SK-N-SH (cell line): ENCODE results near the gene RAB3C. TPM values are rescaled to one million over a fixed set of nuclear protein-coding genes. Genes with fewer than 3 reads are reported as not detected.

Experiments used
- CTCF ChIA-PET: fragments of 300-600, 350-600 bp; formaldehyde crosslinking; extraction: SDS; loops from one replicate; lab custom pipeline; 2021; lab: Yijun Ruan, JAX
- POLR2A ChIA-PET: fragments of 350-600 bp; sonication (Branson Sonifier 250); formaldehyde crosslinking; extraction: SDS; loops from one replicate; lab custom pipeline; 2020; ENCODE audit warnings: antibody characterized with exemption, inconsistent platforms; lab: Yijun Ruan, JAX
- DNase-seq: peaks from one replicate; pipeline ENCODE4 v3.0.0; 2012
- H2AFZ ChIP-seq: fragments of 200-600 bp; sonication (generic); 2 replicates; pipeline ENCODE4 v1.8.1; 2016; ENCODE audit warnings: antibody characterized with exemption, mild to moderate bottlenecking, low read depth
- H3F3A ChIP-seq: fragments of 200-600 bp; sonication (generic); replicated peaks from 2 replicates; pipeline ENCODE3; 2016; ENCODE audit warnings: antibody characterized with exemption, mild to moderate bottlenecking; ENCODE audit not compliant: insufficient read depth
- H3K27ac ChIP-seq, 2 experiments: fragments of 200-500 bp in 1 of 2; fragments of 200-600 bp in 1 of 2; sonication (Bioruptor generic) in 1 of 2; sonication (generic), shearing (Covaris generic) in 1 of 2; 2 replicates each; pipeline versions ENCODE4 v1.5.1 to v1.6.1; 2014 to 2016; ENCODE audit warnings: low read depth in 2 of 2, inconsistent platforms in 1 of 2, low read length in 1 of 2, mild to moderate bottlenecking in 1 of 2, mixed read lengths in 1 of 2
- H3K27me3 ChIP-seq: fragments of 200-600 bp; sonication (generic), shearing (Covaris generic); 2 replicates; pipeline ENCODE4 v1.6.1; 2016; ENCODE audit warnings: mixed run types; ENCODE audit not compliant: insufficient read depth
- H3K36me3 ChIP-seq, 2 experiments: fragments of 200-500 bp in 1 of 2; fragments of 200-600 bp in 1 of 2; sonication (Bioruptor generic) in 1 of 2; sonication (generic) in 1 of 2; replicated peaks in 1 of 2; 2 replicates each; pipeline versions ENCODE3 to v1.5.1; 2014 to 2016; ENCODE audit warnings: low read length in 1 of 2, mild to moderate bottlenecking in 1 of 2; ENCODE audit not compliant: insufficient read depth in 2 of 2, control insufficient read depth in 1 of 2
- H3K4me1 ChIP-seq, 2 experiments: fragments of 200-500 bp in 1 of 2; fragments of 200-600 bp in 1 of 2; sonication (Bioruptor generic) in 1 of 2; sonication (generic), shearing (Covaris generic) in 1 of 2; 2 replicates each; pipeline versions ENCODE4 v1.5.1 to v1.6.1; 2014 to 2016; ENCODE audit warnings: low read depth in 1 of 2, low read length in 1 of 2, mixed run types in 1 of 2; ENCODE audit not compliant: insufficient read depth in 2 of 2, control insufficient read depth in 1 of 2
- H3K4me2 ChIP-seq: fragments of 200-600 bp; sonication (generic), shearing (Covaris generic); 2 replicates; pipeline ENCODE4 v1.6.1; 2017; ENCODE audit warnings: mixed run types
- H3K4me3 ChIP-seq, 2 experiments: fragments of 200-500 bp in 1 of 2; fragments of 200-600 bp in 1 of 2; sonication (Bioruptor generic) in 1 of 2; sonication (generic), shearing (Covaris generic) in 1 of 2; 2 replicates each; pipeline versions ENCODE4 v1.5.1 to v1.8.1; 2014 to 2016; ENCODE audit warnings: low read depth in 2 of 2, inconsistent platforms in 1 of 2, low read length in 1 of 2, mild to moderate bottlenecking in 1 of 2, mixed read lengths in 1 of 2, moderate library complexity in 1 of 2
- H3K79me2 ChIP-seq: fragments of 200-600 bp; sonication (generic); 2 replicates; pipeline ENCODE4 v1.8.1; 2017; ENCODE audit warnings: mild to moderate bottlenecking; ENCODE audit not compliant: insufficient read depth
- H3K9ac ChIP-seq: fragments of 200-600 bp; sonication (generic); 2 replicates; pipeline ENCODE4 v1.6.1; 2017; ENCODE audit warnings: mixed run types
- H3K9me2 ChIP-seq: fragments of 200-600 bp; sonication (generic); 2 replicates; pipeline ENCODE4 v1.6.1; 2017; ENCODE audit warnings: mixed run types
- H3K9me3 ChIP-seq: fragments of 200-600 bp; sonication (generic); 2 replicates; pipeline ENCODE4 v1.6.1; 2017; ENCODE audit warnings: mixed run types, mild to moderate bottlenecking, moderate library complexity
- H4K20me1 ChIP-seq: fragments of 200-600 bp; sonication (generic); 2 replicates; pipeline ENCODE4 v1.6.1; 2017; ENCODE audit warnings: mild to moderate bottlenecking, mixed run types; ENCODE audit not compliant: insufficient read depth
- EZH2phosphoT487 ChIP-seq: fragments of 200-600 bp; sonication (generic); IDR thresholded peaks from 2 replicates; pipeline ENCODE4 v1.6.1; 2017; ENCODE audit warnings: low read depth, mixed run types, mild to moderate bottlenecking, antibody characterized with exemption, moderate library complexity, borderline replicate concordance
- FOSL2 ChIP-seq: IDR thresholded peaks from 2 replicates; pipeline ENCODE4 v1.4.0; 2012; ENCODE audit warnings: low read depth, mild to moderate bottlenecking, moderate library complexity, borderline replicate concordance
- GATA2 ChIP-seq: sonication (generic); formaldehyde crosslinking; IDR thresholded peaks from 2 replicates; pipeline ENCODE4 v1.5.0; 2020; ENCODE audit warnings: mild to moderate bottlenecking, missing genetic modification reagents
- NRF1 ChIP-seq: IDR thresholded peaks from 2 replicates; pipeline ENCODE4 v1.6.1; 2012; ENCODE audit warnings: low read depth, mild to moderate bottlenecking, low read length
- POLR2AphosphoS5 ChIP-seq: IDR thresholded peaks from 2 replicates; pipeline ENCODE4 v1.6.1; 2012; ENCODE audit warnings: low read depth, low read length
- RFX5 ChIP-seq: IDR thresholded peaks from 2 replicates; pipeline ENCODE4 v1.6.1; 2012; ENCODE audit warnings: mild to moderate bottlenecking, improper control_type of control experiment, low read length
- SMC3 ChIP-seq: IDR thresholded peaks from 2 replicates; pipeline ENCODE4 v1.6.1; 2012; ENCODE audit warnings: low read depth, low read length, improper control_type of control experiment
- TAF1 ChIP-seq: IDR thresholded peaks from 2 replicates; pipeline ENCODE4 v1.6.1; 2012; ENCODE audit warnings: low read depth, mild to moderate bottlenecking, low read length, moderate library complexity, borderline replicate concordance
- TCF12 ChIP-seq: IDR thresholded peaks from 2 replicates; pipeline ENCODE4 v1.4.0; 2012
- WGBS: methylation state at CpG from one replicate; pipeline ENCODE4 v1.1.6; 2017; ENCODE audit warnings: low lambda C conversion rate; 5-methylcytosine and 5-hydroxymethylcytosine counted together
- polyA plus RNA-seq, 3 experiments: library from polyadenylated mRNA; depleted of rRNA; stranded (reverse); fragments of >200 nt; gene quantifications; 2 replicates each; pipeline ENCODE4 v1.2.3, GENCODE V29; 2012
- TF ChIP-seq, protein P1 (sequence below): fragments of 150-350 bp; IDR thresholded peaks from 2 replicates; pipeline ENCODE4 v1.6.1; 2016; ENCODE audit warnings: mild to moderate bottlenecking, low read depth, low read length
- TF ChIP-seq, protein P2 (sequence below): IDR thresholded peaks from 2 replicates; pipeline ENCODE4; 2012

The RAB3C gene
- polyA plus RNA-seq, 1 of the 3 experiments (the other 2 are of a cell fraction): 0.03 TPM

DNA sequence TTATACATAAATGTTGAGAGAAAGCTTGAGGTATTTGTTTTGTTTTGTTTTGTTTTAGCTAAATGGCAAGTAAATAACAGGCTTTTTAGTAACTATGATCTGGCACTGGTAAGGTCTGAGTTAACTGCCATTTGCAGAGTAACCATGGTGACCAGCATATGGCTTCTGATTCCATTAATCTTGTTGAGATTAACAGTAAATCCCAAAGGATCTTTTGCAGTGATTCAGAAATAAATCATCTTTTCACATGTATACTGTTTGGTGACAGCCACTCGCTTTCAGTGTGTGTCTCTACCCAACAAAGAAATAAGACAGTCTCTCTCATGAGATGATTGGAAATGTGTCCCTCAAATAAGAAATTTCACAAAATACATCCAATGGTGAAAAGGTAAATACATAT, 235.6 kb downstream of the RAB3C start:
- no peak overlapping the region for H2AFZ ChIP-seq
- peaks cover 0 to 9% of the 10 kb centered on the region in 2 experiments; a peak in 2 of 4 replicates for H3K4me1 ChIP-seq
- TF ChIP-seq, protein P1, sequence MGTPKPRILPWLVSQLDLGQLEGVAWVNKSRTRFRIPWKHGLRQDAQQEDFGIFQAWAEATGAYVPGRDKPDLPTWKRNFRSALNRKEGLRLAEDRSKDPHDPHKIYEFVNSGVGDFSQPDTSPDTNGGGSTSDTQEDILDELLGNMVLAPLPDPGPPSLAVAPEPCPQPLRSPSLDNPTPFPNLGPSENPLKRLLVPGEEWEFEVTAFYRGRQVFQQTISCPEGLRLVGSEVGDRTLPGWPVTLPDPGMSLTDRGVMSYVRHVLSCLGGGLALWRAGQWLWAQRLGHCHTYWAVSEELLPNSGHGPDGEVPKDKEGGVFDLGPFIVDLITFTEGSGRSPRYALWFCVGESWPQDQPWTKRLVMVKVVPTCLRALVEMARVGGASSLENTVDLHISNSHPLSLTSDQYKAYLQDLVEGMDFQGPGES: no peak
- no peak for TF ChIP-seq SMC3
- no peaks in the 10 kb centered on the region for H3K27me3 ChIP-seq
- no peak overlapping the region for H3K4me2 ChIP-seq
- WGBS: 57% methylated on average over 1 of the region's 1 CpG
- H3K9me2 ChIP-seq: no peaks in the 10 kb centered on the region
- no peaks in the 10 kb centered on the region for H3K79me2 ChIP-seq
- POLR2A ChIA-PET: no interaction called here
- H3K9ac ChIP-seq: no peak overlapping the region
- H3K36me3 ChIP-seq: no peaks in the 10 kb centered on the region
- no peaks in the 10 kb centered on the region for H3K9me3 ChIP-seq
- CTCF ChIA-PET: interaction anchor here (1.1 to 5.3 kb wide), 3 partner anchors 16 to 320 kb away, joined by 3 to 27 read pairs (median 4); no protein-coding TSS in a partner anchor
- H3K4me3 ChIP-seq: no peak overlapping the region
- no peak for DNase-seq
- H3F3A ChIP-seq: no peaks in the 10 kb centered on the region
- no peak overlapping the region; a peak in 1 of 4 replicates for H3K27ac ChIP-seq
- H4K20me1 ChIP-seq: no peaks in the 10 kb centered on the region

DNA sequence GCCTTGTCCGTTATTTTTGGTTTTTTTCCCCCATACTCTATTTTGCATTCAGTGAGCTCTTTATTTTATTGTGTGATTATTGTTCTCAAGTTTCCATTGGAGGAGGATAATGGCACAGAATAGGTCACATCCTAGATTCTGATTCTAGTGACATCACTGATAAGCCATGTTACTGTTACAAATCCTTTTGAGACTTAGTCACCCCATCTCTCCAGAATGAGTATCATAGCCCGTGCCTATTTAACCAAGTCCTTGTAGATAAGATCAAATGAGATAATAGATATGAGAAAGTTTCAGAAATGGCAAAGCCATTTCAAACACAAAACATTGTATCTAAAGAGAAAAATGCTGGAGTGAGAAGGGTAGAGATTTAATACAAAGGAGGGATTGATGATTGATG, 242.6 kb downstream of the RAB3C start:
- ChIA-PET POLR2A (no interaction called here), CTCF (interaction anchor here (0.7 to 1.6 kb wide), 3 partner anchors 24 to 563 kb away, joined by 3 to 4 read pairs (median 3); no protein-coding TSS in a partner anchor)
- H3K4me2 ChIP-seq: no peak overlapping the region
- H3K79me2 ChIP-seq: no peaks in the 10 kb centered on the region
- H3K27ac ChIP-seq: no peak overlapping the region
- H3F3A ChIP-seq: no peaks in the 10 kb centered on the region
- TF ChIP-seq EZH2phosphoT487 (no peak), NRF1 (no peak), POLR2AphosphoS5 (no peak), GATA2 (no peak), FOSL2 (no peak), TAF1 (no peak), TCF12 (no peak), RFX5 (no peak)
- TF ChIP-seq, protein P2, sequence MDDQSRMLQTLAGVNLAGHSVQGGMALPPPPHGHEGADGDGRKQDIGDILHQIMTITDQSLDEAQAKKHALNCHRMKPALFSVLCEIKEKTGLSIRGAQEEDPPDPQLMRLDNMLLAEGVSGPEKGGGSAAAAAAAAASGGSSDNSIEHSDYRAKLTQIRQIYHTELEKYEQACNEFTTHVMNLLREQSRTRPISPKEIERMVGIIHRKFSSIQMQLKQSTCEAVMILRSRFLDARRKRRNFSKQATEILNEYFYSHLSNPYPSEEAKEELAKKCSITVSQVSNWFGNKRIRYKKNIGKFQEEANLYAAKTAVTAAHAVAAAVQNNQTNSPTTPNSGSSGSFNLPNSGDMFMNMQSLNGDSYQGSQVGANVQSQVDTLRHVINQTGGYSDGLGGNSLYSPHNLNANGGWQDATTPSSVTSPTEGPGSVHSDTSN: no peak
- no peak overlapping the region for H2AFZ ChIP-seq
- no peak for DNase-seq
- no peaks in the 10 kb centered on the region for H3K27me3 ChIP-seq
- no peaks in the 10 kb centered on the region for H3K36me3 ChIP-seq
- H3K9me3 ChIP-seq: no peaks in the 10 kb centered on the region
- H3K9ac ChIP-seq: no peak overlapping the region
- WGBS: 38% methylated on average over 2 of the region's 2 CpGs
- peaks cover 0 to 4% of the 10 kb centered on the region in 2 experiments; a peak in 2 of 4 replicates for H3K4me1 ChIP-seq
- H4K20me1 ChIP-seq: no peaks in the 10 kb centered on the region
- H3K9me2 ChIP-seq: no peaks in the 10 kb centered on the region
- H3K4me3 ChIP-seq: no peak overlapping the region
